A673 (cell line): ENCODE data around the gene GMPPA. TPM values are rescaled to one million over a fixed set of nuclear protein-coding genes. Genes with fewer than 3 reads are reported as not detected.

Source experiments
- BruUV-seq: library from RNA; stranded (reverse); fragments of 400-500 nt; replicated peaks from 2 replicates; lab custom pipeline; 2021; lab: Mats Ljungman, UMichigan
- CTCF ChIA-PET: fragments of 300-600 bp; sonication (Branson Sonifier 250); formaldehyde crosslinking; loops from one replicate; lab custom pipeline; 2022; ENCODE audit warnings: antibody characterized with exemption; lab: Charles Lee
- POLR2A ChIA-PET: fragments of 300-600 bp; sonication (Branson Sonifier 250); formaldehyde crosslinking; loops from one replicate; lab custom pipeline; 2022; ENCODE audit warnings: antibody characterized with exemption; ENCODE audit not compliant: low non-redundant PET; lab: Charles Lee
- DNase-seq: peaks from one replicate; pipeline ENCODE4 v3.0.0-alpha.2; 2015; ENCODE audit warnings: low spot score
- H3K27ac ChIP-seq: fragments of 200-600 bp; sonication (generic); 2 replicates; pipeline ENCODE4 v1.5.1; 2016; ENCODE audit warnings: mixed run types, low read depth, mild to moderate bottlenecking, mixed read lengths, antibody characterized with exemption, low read length; ENCODE audit not compliant: poor library complexity, severe bottlenecking
- H3K27me3 ChIP-seq: fragments of 200-600 bp; sonication (generic); replicated peaks from 2 replicates; pipeline ENCODE4 v1.6.1; 2017; ENCODE audit warnings: mixed run types, low read depth, mild to moderate bottlenecking, mixed read lengths, antibody characterized with exemption, low read length; ENCODE audit not compliant: insufficient read depth, poor library complexity
- H3K36me3 ChIP-seq: fragments of 200-600 bp; sonication (generic); 2 replicates; pipeline ENCODE4 v1.6.1; 2016; ENCODE audit warnings: mixed run types, mild to moderate bottlenecking, mixed read lengths, antibody characterized with exemption, low read length; ENCODE audit not compliant: insufficient read depth, poor library complexity, severe bottlenecking
- H3K4me1 ChIP-seq: fragments of 200-600 bp; sonication (generic); 2 replicates; pipeline ENCODE4 v1.6.1; 2017; ENCODE audit warnings: mixed run types, mild to moderate bottlenecking, mixed read lengths, antibody characterized with exemption, low read length; ENCODE audit not compliant: insufficient read depth, poor library complexity, severe bottlenecking
- H3K4me3 ChIP-seq: fragments of 200-600 bp; sonication (generic); 2 replicates; pipeline ENCODE4 v1.5.1; 2016; ENCODE audit warnings: low read depth, mixed run types, mild to moderate bottlenecking, mixed read lengths, low read length; ENCODE audit not compliant: poor library complexity, severe bottlenecking
- H3K9me3 ChIP-seq: fragments of 200-600 bp; sonication (generic); 2 replicates; pipeline ENCODE4 v1.6.1; 2016; ENCODE audit warnings: mixed run types, low read depth, mild to moderate bottlenecking, mixed read lengths, antibody characterized with exemption, low read length; ENCODE audit not compliant: poor library complexity, severe bottlenecking
- EZH2 ChIP-seq: fragments of 200-600 bp; sonication (generic); IDR thresholded peaks from 2 replicates; pipeline ENCODE4 v1.6.1; 2017; ENCODE audit warnings: borderline replicate concordance, low read depth, mild to moderate bottlenecking, mixed read lengths, antibody characterized with exemption, low read length; ENCODE audit not compliant: poor library complexity, severe bottlenecking
- intact Hi-C: fragments of 100-400 bp; cut with micrococcal nuclease; formaldehyde crosslinking; loops from one replicate; pipeline ENCODE4 v1.10.0; 2022; ENCODE audit not compliant: unreplicated experiment
- total RNA-seq: library from RNA; stranded (reverse); gene quantifications from 2 replicates; pipeline ENCODE4 v1.2.3, GENCODE V29; 2021
- TF ChIP-seq, protein P1 (sequence below): fragments of 300-800, 200-600 bp; sonication (generic); conservative IDR thresholded peaks from 2 replicates; pipeline ENCODE4 v1.5.1; 2017; ENCODE audit warnings: low read depth, mild to moderate bottlenecking, antibody characterized with exemption, low read length, moderate library complexity, mixed read lengths

Gene GMPPA
- total RNA-seq, 1 experiment from 2014 or later, result 32.1 TPM

- H3K36me3 ChIP-seq, result no peaks in the 10 kb centered on the region
- no peak overlapping the region for H3K4me3 ChIP-seq
- H3K27ac ChIP-seq, result peak overlapping the region; percentile 37
- BruUV-seq, result no TSS peak
- TF ChIP-seq, protein P1, sequence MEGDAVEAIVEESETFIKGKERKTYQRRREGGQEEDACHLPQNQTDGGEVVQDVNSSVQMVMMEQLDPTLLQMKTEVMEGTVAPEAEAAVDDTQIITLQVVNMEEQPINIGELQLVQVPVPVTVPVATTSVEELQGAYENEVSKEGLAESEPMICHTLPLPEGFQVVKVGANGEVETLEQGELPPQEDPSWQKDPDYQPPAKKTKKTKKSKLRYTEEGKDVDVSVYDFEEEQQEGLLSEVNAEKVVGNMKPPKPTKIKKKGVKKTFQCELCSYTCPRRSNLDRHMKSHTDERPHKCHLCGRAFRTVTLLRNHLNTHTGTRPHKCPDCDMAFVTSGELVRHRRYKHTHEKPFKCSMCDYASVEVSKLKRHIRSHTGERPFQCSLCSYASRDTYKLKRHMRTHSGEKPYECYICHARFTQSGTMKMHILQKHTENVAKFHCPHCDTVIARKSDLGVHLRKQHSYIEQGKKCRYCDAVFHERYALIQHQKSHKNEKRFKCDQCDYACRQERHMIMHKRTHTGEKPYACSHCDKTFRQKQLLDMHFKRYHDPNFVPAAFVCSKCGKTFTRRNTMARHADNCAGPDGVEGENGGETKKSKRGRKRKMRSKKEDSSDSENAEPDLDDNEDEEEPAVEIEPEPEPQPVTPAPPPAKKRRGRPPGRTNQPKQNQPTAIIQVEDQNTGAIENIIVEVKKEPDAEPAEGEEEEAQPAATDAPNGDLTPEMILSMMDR, result no peak
- no peak for TF ChIP-seq EZH2
- no peaks in the 10 kb centered on the region for H3K27me3 ChIP-seq
- no peak for DNase-seq
- H3K4me1 ChIP-seq, result peaks cover 6% of the 10 kb centered on the region
- CTCF ChIA-PET, result interaction anchor here (0.6 kb wide), 1 partner anchor 72 kb away, joined by 3 read pairs; no protein-coding TSS in a partner anchor
- no peaks in the 10 kb centered on the region for H3K9me3 ChIP-seq
- intact Hi-C loops, result no loop called here
- POLR2A ChIA-PET, result no interaction called here
Measured at GRCh38 chr2:219460424-219460926, 38.2 kb upstream of the GMPPA start.

DNA sequence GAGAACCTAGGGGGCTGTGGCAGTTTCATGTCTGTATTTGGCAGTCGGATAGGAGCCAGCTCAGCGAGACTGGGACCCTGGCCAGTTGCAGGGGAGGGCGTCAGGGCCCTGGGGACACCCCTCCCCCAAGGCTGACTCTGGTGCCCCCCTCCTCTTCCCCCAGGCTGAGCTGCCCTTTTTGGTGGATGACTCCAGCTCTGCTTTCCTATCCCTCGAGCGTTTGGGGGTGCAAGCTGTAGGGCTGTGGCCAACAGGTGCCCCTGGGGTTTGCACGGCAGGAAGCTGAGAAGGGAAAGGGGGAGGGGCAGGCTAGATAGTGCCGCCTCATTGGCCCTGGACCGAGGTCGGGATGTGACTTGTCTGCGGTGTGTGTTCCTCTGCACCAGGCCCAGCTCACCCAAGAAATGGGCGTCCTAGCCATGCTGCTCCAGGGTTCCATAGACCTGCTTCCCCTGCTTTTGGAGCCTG, 37.6 kb upstream of the GMPPA start:
- CTCF ChIA-PET, result interaction anchor here (0.6 kb wide), 1 partner anchor 72 kb away, joined by 3 read pairs; no protein-coding TSS in a partner anchor
- TF ChIP-seq, protein P1, result no peak
- no peak for TF ChIP-seq EZH2
- intact Hi-C loops, result no loop called here
- Histone ChIP-seq H3K27me3 (no peaks in the 10 kb centered on the region), H3K36me3 (no peaks in the 10 kb centered on the region), H3K9me3 (no peaks in the 10 kb centered on the region), H3K4me1 (peaks cover 6% of the 10 kb centered on the region), H3K27ac (peak overlapping the region; percentile 37), H3K4me3 (no peak overlapping the region)
- POLR2A ChIA-PET, result interaction anchor here (0.6 kb wide), 1 partner anchor 9 kb away, joined by 8 read pairs; no protein-coding TSS in a partner anchor
- DNase-seq, result no peak
- no TSS peak for BruUV-seq

GRCh38 chr2:219461669-219462068, 37.0 kb upstream of the GMPPA start:
- Histone ChIP-seq H3K36me3 (no peaks in the 10 kb centered on the region), H3K27ac (no peak overlapping the region), H3K4me3 (no peak overlapping the region), H3K27me3 (no peaks in the 10 kb centered on the region), H3K4me1 (peaks cover 6% of the 10 kb centered on the region), H3K9me3 (no peaks in the 10 kb centered on the region)
- ChIA-PET CTCF (no interaction called here), POLR2A (interaction anchor here (0.6 kb wide), 1 partner anchor 8 kb away, joined by 8 read pairs; no protein-coding TSS in a partner anchor)
- BruUV-seq, result no TSS peak
- TF ChIP-seq, protein P1, result no peak
- TF ChIP-seq EZH2, result no peak
- DNase-seq, result no peak
- intact Hi-C loops, result no loop called here
